ENCODE results near the gene GAL3ST1.

The GAL3ST1 gene

GRCh38 chr22:30604723-30605122, 30.3 kb upstream of the GAL3ST1 start:
- H4K91ac ChIP-seq (ENCODE audit: low read depth, low read length, poor library complexity): no peak overlapping the region
- no CpG with 5 or more reads among the region's 2 CpGs for WGBS, 2 donors (ENCODE audit: extremely low coverage in 2 of 2, insufficient read length in 2 of 2, insufficient replicate concordance in 1 of 2)

GRCh38 chr22:30603801-30604200, 29.3 kb upstream of the GAL3ST1 start:
- Histone ChIP-seq H3K79me1 (ENCODE audit: low read depth, low read length) (no peaks in the 10 kb centered on the region), H2BK15ac (ENCODE audit: low read length) (peak overlapping the region; percentile 39), H3K23ac (ENCODE audit: low read depth, low read length, poor library complexity) (no peak overlapping the region), H2BK12ac (ENCODE audit: low read length) (no peak overlapping the region), H3K36me3 (replicated peaks in 1 of 2; ENCODE audit: control insufficient read depth in 2 of 2, insufficient read depth in 2 of 2, low read length in 2 of 2) (no peaks in the 10 kb centered on the region), H2BK120ac (ENCODE audit: low read depth, low read length) (no peak overlapping the region), H4K91ac (ENCODE audit: low read depth, low read length, poor library complexity) (no peak overlapping the region), H2BK5ac (ENCODE audit: low read length) (no peak overlapping the region), H2AFZ (ENCODE audit: low read length) (no peak overlapping the region), H3K27me3 (ENCODE audit: control insufficient read depth in 3 of 3, insufficient read depth in 3 of 3, low read depth in 1 of 3, low read length in 3 of 3) (no peaks in the 10 kb centered on the region), H3K4me2 (ENCODE audit: insufficient read depth, low read length, poor library complexity, severe bottlenecking) (no peak overlapping the region), H2AK5ac (ENCODE audit: low read depth, low read length) (no peak overlapping the region), H3K27ac (replicated peaks; ENCODE audit: low read length) (no peak overlapping the region), H3K4me1 (ENCODE audit: control insufficient read depth in 2 of 2, insufficient read depth in 1 of 2, low read depth in 1 of 2, low read length in 2 of 2) (peaks cover 12 to 18% of the 10 kb centered on the region in 2 donors), H3K4ac (ENCODE audit: low read length) (no peak overlapping the region), H3K9ac (ENCODE audit: low read depth, low read length, poor library complexity) (no peak overlapping the region), H3K18ac (ENCODE audit: low read length) (peak overlapping the region; percentile 52), H3K14ac (ENCODE audit: low read length) (no peak overlapping the region), H3K9me3 (replicated peaks in 1 of 2; ENCODE audit: control insufficient read depth in 2 of 2, insufficient read depth in 1 of 2, low read depth in 1 of 2, low read length in 2 of 2) (no peaks in the 10 kb centered on the region), H3K4me3 (ENCODE audit: low read length in 2 of 2) (no peak overlapping the region), H4K8ac (ENCODE audit: low read depth, low read length) (no peak overlapping the region)
- no CpG with 5 or more reads among the region's 3 CpGs for WGBS, 2 donors (ENCODE audit: extremely low coverage in 2 of 2, insufficient read length in 2 of 2, insufficient replicate concordance in 1 of 2)
- no peak for DNase-seq (ENCODE audit: low spot score)

More at GRCh38 chr22:30604723-30605122, 30.3 kb upstream of the GAL3ST1 start:
- no peak overlapping the region for H2BK5ac ChIP-seq (ENCODE audit: low read length)
- no peak overlapping the region for H2BK120ac ChIP-seq (ENCODE audit: low read depth, low read length)
- H3K27ac ChIP-seq (replicated peaks; ENCODE audit: low read length): no peak overlapping the region
- H3K4ac ChIP-seq (ENCODE audit: low read length): no peak overlapping the region
- H3K27me3 ChIP-seq (ENCODE audit: control insufficient read depth in 3 of 3, insufficient read depth in 3 of 3, low read depth in 1 of 3, low read length in 3 of 3): no peaks in the 10 kb centered on the region
- peaks cover 18 to 26% of the 10 kb centered on the region in 2 donors for H3K4me1 ChIP-seq (ENCODE audit: control insufficient read depth in 2 of 2, insufficient read depth in 1 of 2, low read depth in 1 of 2, low read length in 2 of 2)
- no peak overlapping the region for H2BK12ac ChIP-seq (ENCODE audit: low read length)
- no peak overlapping the region for H3K18ac ChIP-seq (ENCODE audit: low read length)
- no peak overlapping the region for H3K14ac ChIP-seq (ENCODE audit: low read length)
- H3K36me3 ChIP-seq (replicated peaks in 1 of 2; ENCODE audit: control insufficient read depth in 2 of 2, insufficient read depth in 2 of 2, low read length in 2 of 2): peaks cover 0 to 2% of the 10 kb centered on the region in 2 donors
- no peak overlapping the region for H4K8ac ChIP-seq (ENCODE audit: low read depth, low read length)
- no peak overlapping the region for H3K4me2 ChIP-seq (ENCODE audit: insufficient read depth, low read length, poor library complexity, severe bottlenecking)
- H3K23ac ChIP-seq (ENCODE audit: low read depth, low read length, poor library complexity): no peak overlapping the region
- no peak overlapping the region for H2AFZ ChIP-seq (ENCODE audit: low read length)
- no peak for DNase-seq (ENCODE audit: low spot score)
- H3K4me3 ChIP-seq (ENCODE audit: low read length in 2 of 2): no peak overlapping the region
- no peak overlapping the region for H2BK15ac ChIP-seq (ENCODE audit: low read length)
- H3K79me1 ChIP-seq (ENCODE audit: low read depth, low read length): peaks cover 1% of the 10 kb centered on the region
- H2AK5ac ChIP-seq (ENCODE audit: low read depth, low read length): no peak overlapping the region
- no peaks in the 10 kb centered on the region for H3K9me3 ChIP-seq (replicated peaks in 1 of 2; ENCODE audit: control insufficient read depth in 2 of 2, insufficient read depth in 1 of 2, low read depth in 1 of 2, low read length in 2 of 2)
- H3K9ac ChIP-seq (ENCODE audit: low read depth, low read length, poor library complexity): no peak overlapping the region

GRCh38 chr22:30602049-30602448, 27.6 kb upstream of the GAL3ST1 start:
- Histone ChIP-seq H3K23ac (ENCODE audit: low read depth, low read length, poor library complexity) (no peak overlapping the region), H3K4me3 (ENCODE audit: low read length in 2 of 2) (no peak overlapping the region), H3K27me3 (ENCODE audit: control insufficient read depth in 3 of 3, insufficient read depth in 3 of 3, low read depth in 1 of 3, low read length in 3 of 3) (no peaks in the 10 kb centered on the region), H3K18ac (ENCODE audit: low read length) (no peak overlapping the region), H2BK12ac (ENCODE audit: low read length) (no peak overlapping the region), H3K14ac (ENCODE audit: low read length) (no peak overlapping the region), H3K36me3 (replicated peaks in 1 of 2; ENCODE audit: control insufficient read depth in 2 of 2, insufficient read depth in 2 of 2, low read length in 2 of 2) (no peaks in the 10 kb centered on the region), H3K4me1 (ENCODE audit: control insufficient read depth in 2 of 2, insufficient read depth in 1 of 2, low read depth in 1 of 2, low read length in 2 of 2) (peaks cover 0 to 4% of the 10 kb centered on the region in 2 donors), H3K4me2 (ENCODE audit: insufficient read depth, low read length, poor library complexity, severe bottlenecking) (no peak overlapping the region), H4K8ac (ENCODE audit: low read depth, low read length) (no peak overlapping the region), H2BK5ac (ENCODE audit: low read length) (no peak overlapping the region), H2BK15ac (ENCODE audit: low read length) (no peak overlapping the region), H2AK5ac (ENCODE audit: low read depth, low read length) (no peak overlapping the region), H3K4ac (ENCODE audit: low read length) (no peak overlapping the region), H2AFZ (ENCODE audit: low read length) (no peak overlapping the region), H3K9ac (ENCODE audit: low read depth, low read length, poor library complexity) (no peak overlapping the region), H3K79me1 (ENCODE audit: low read depth, low read length) (no peaks in the 10 kb centered on the region), H4K91ac (ENCODE audit: low read depth, low read length, poor library complexity) (no peak overlapping the region), H3K9me3 (replicated peaks in 1 of 2; ENCODE audit: control insufficient read depth in 2 of 2, insufficient read depth in 1 of 2, low read depth in 1 of 2, low read length in 2 of 2) (no peaks in the 10 kb centered on the region), H3K27ac (replicated peaks; ENCODE audit: low read length) (no peak overlapping the region), H2BK120ac (ENCODE audit: low read depth, low read length) (no peak overlapping the region)
- DNase-seq (ENCODE audit: low spot score): no peak
- WGBS, 2 donors (ENCODE audit: extremely low coverage in 2 of 2, insufficient read length in 2 of 2, insufficient replicate concordance in 1 of 2): no CpG with 5 or more reads among the region's 3 CpGs

- no peak overlapping the region for H3K4me2 ChIP-seq (ENCODE audit: insufficient read depth, low read length, poor library complexity, severe bottlenecking)
- no peak overlapping the region for H2BK5ac ChIP-seq (ENCODE audit: low read length)
- H3K4me1 ChIP-seq (ENCODE audit: control insufficient read depth in 2 of 2, insufficient read depth in 1 of 2, low read depth in 1 of 2, low read length in 2 of 2): peaks cover 0 to 4% of the 10 kb centered on the region in 2 donors
- no peaks in the 10 kb centered on the region for H3K36me3 ChIP-seq (replicated peaks in 1 of 2; ENCODE audit: control insufficient read depth in 2 of 2, insufficient read depth in 2 of 2, low read length in 2 of 2)
- no peak overlapping the region for H3K4ac ChIP-seq (ENCODE audit: low read length)
- no peak overlapping the region for H3K14ac ChIP-seq (ENCODE audit: low read length)
- H2AK5ac ChIP-seq (ENCODE audit: low read depth, low read length): no peak overlapping the region
- no CpG with 5 or more reads among the region's 5 CpGs for WGBS, 2 donors (ENCODE audit: extremely low coverage in 2 of 2, insufficient read length in 2 of 2, insufficient replicate concordance in 1 of 2)
- no peaks in the 10 kb centered on the region for H3K79me1 ChIP-seq (ENCODE audit: low read depth, low read length)
- H2BK120ac ChIP-seq (ENCODE audit: low read depth, low read length): no peak overlapping the region
- no peaks in the 10 kb centered on the region for H3K9me3 ChIP-seq (replicated peaks in 1 of 2; ENCODE audit: control insufficient read depth in 2 of 2, insufficient read depth in 1 of 2, low read depth in 1 of 2, low read length in 2 of 2)
- no peak overlapping the region for H2BK15ac ChIP-seq (ENCODE audit: low read length)
- no peaks in the 10 kb centered on the region for H3K27me3 ChIP-seq (ENCODE audit: control insufficient read depth in 3 of 3, insufficient read depth in 3 of 3, low read depth in 1 of 3, low read length in 3 of 3)
- no peak for DNase-seq (ENCODE audit: low spot score)
- H2BK12ac ChIP-seq (ENCODE audit: low read length): no peak overlapping the region
- no peak overlapping the region for H4K8ac ChIP-seq (ENCODE audit: low read depth, low read length)
- no peak overlapping the region for H3K4me3 ChIP-seq (ENCODE audit: low read length in 2 of 2)
- no peak overlapping the region for H2AFZ ChIP-seq (ENCODE audit: low read length)
- H3K9ac ChIP-seq (ENCODE audit: low read depth, low read length, poor library complexity): no peak overlapping the region
- H3K23ac ChIP-seq (ENCODE audit: low read depth, low read length, poor library complexity): no peak overlapping the region
- no peak overlapping the region for H3K27ac ChIP-seq (replicated peaks; ENCODE audit: low read length)
- no peak overlapping the region for H4K91ac ChIP-seq (ENCODE audit: low read depth, low read length, poor library complexity)
- H3K18ac ChIP-seq (ENCODE audit: low read length): no peak overlapping the region
Measured at GRCh38 chr22:30601464-30601863, 27.0 kb upstream of the GAL3ST1 start.

Data from neuronal stem cell (in vitro differentiated cells).